GM19023 (cell line): ENCODE measurements around the gene PCK1.

Experiments
- ATAC-seq: cut with Tn5 transposase; IDR thresholded peaks from one replicate; pipeline ENCODE4 v1.9.1; 2021; ENCODE audit warnings: mild to moderate bottlenecking, moderate library complexity; ENCODE audit not compliant: unreplicated experiment

PCK1 gene

DNA sequence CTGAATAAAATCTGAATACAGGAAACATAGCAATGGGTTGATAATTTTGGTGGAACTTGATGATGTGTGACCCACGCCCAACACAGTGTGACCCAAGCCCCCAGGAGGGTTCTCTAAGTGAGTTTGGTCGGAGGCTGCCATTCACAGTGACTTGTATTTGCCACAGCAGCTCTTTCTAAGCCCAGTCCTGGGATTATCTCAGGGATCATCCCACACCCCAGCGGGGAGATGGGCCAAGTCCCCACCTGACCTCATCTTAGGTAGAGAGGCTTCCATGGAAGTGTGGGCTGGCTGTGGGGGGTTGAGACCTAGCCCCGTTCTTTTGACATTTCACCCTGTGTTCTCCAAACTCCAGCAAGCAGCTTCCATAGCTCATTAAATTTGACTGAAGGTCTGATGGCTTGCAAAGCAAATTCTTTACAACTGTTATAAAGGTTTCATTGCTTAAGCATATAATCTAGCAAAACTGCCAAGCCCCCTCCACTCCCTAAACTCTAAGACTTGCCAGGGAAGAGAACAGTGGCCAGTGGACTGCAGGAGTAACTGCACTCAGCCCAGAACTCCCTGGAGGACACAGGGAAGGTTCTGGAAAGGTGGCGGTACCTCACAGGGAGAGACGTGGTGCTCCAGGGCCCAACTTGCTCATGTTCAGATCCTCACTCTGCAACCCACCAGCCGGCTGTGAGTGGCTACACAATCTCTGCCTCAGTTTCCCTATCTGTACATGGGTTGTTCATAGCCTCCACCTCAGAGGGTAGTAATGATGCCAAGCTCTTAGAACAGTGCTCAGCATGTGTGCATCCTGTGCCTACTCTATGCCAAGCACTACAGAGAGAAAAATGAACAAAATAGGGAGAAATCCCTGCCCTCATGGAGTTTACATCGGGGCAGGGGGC is 1.0 kb upstream of the PCK1 start:
- ATAC-seq: no peak

DNA sequence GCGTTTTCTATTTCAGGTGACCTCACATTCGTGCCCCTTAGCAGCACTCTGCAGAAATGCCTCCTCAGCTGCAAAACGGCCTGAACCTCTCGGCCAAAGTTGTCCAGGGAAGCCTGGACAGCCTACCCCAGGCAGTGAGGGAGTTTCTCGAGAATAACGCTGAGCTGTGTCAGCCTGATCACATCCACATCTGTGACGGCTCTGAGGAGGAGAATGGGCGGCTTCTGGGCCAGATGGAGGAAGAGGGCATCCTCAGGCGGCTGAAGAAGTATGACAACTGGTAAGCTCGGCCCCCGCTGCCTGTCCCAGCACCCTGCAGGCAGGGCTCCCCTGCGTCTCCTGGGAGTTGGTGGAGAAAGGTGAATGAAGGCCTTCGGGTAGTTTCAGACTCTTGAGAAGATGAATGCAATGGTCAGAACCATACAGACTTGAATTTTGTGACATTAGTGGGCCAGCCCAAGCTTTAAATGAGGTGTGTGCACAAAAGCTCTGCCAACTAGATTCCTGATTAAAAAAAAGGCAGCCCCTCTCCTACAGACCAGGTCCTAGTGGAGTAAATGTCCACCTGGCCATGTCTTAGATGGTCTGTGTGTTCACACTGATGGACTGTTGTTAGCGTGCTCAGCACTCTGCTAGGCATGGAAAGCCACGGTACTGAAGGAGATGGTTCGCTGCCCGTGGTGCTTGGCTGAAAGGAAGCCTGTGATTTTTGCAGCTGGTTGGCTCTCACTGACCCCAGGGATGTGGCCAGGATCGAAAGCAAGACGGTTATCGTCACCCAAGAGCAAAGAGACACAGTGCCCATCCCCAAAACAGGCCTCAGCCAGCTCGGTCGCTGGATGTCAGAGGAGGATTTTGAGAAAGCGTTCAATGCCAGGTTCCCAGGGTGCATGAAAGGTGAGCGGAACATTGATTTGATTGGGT is 708 bp downstream of the PCK1 start:
- ATAC-seq: no peak

DNA sequence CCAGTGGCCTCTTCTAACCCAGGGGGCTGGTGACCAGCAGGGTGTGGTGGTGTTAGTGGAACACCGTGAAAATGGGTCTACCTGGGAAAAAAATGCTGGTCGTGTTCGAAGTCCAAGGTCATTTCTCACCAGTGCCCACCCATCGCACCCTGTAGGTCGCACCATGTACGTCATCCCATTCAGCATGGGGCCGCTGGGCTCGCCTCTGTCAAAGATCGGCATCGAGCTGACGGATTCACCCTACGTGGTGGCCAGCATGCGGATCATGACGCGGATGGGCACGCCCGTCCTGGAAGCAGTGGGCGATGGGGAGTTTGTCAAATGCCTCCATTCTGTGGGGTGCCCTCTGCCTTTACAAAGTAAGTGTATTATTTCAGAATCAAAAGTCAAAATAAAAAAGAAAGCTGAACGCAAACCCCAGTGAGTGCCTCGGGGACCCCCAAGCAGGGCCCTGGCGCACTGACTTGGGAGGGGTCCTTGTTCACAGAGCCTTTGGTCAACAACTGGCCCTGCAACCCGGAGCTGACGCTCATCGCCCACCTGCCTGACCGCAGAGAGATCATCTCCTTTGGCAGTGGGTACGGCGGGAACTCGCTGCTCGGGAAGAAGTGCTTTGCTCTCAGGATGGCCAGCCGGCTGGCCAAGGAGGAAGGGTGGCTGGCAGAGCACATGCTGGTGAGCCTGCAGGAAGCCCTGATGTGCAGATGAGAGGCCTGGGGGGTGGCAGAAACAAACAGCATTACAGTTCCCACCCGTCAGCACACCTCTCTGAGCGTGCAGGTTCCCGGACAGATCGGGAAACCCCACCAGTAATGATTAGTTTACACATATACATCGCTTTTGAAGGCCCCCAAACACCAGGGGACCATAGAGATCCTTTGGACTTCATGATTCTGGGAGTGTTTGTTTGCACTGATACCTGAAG is 1.9 kb downstream of the PCK1 start:
- ATAC-seq: no peak

DNA sequence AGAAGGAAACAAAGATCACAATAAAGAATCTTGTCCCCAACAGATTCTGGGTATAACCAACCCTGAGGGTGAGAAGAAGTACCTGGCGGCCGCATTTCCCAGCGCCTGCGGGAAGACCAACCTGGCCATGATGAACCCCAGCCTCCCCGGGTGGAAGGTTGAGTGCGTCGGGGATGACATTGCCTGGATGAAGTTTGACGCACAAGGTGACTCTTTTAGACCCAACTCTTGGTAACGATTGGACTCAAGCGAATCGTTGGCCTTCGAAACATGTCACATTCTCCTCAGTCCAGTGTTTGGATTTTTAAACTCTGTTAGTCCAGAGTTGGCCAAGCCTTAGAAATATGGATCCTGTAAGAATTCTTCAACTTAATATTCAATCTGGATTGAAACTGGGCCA is 2.6 kb downstream of the PCK1 start:
- ATAC-seq: no peak

DNA sequence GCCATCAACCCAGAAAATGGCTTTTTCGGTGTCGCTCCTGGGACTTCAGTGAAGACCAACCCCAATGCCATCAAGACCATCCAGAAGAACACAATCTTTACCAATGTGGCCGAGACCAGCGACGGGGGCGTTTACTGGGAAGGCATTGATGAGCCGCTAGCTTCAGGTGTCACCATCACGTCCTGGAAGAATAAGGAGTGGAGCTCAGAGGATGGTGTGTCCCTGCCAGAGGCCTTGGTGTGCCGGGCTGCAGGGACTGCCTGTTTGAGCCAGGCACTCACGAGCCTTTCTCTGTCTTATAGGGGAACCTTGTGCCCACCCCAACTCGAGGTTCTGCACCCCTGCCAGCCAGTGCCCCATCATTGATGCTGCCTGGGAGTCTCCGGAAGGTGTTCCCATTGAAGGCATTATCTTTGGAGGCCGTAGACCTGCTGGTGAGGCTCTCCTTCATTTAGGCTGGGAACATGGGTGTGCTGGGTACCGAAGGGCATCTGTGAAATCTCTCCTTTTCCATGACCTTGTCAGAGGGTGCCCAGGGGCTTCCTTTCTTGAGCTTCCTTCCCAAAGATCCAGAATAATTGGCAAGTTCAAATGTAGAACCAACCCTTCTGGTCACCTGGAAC is 3.4 kb downstream of the PCK1 start:
- ATAC-seq: no peak

DNA sequence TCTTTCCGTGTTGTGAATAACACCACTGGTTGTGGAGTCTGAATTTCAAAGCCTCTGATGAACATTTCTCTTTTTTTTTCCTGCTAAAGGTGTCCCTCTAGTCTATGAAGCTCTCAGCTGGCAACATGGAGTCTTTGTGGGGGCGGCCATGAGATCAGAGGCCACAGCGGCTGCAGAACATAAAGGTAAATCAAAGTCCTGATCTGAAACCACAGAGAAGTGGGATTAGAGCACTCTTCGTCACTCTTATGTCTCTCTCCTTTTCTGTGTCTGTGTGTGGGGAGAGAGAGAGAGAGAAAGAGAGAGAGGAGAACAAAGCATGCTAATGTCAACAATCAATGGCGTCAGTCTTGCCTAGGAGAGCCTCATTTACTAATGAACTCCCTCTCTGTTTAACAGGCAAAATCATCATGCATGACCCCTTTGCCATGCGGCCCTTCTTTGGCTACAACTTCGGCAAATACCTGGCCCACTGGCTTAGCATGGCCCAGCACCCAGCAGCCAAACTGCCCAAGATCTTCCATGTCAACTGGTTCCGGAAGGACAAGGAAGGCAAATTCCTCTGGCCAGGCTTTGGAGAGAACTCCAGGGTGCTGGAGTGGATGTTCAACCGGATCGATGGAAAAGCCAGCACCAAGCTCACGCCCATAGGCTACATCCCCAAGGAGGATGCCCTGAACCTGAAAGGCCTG is 4.2 kb downstream of the PCK1 start:
- no peak for ATAC-seq

DNA sequence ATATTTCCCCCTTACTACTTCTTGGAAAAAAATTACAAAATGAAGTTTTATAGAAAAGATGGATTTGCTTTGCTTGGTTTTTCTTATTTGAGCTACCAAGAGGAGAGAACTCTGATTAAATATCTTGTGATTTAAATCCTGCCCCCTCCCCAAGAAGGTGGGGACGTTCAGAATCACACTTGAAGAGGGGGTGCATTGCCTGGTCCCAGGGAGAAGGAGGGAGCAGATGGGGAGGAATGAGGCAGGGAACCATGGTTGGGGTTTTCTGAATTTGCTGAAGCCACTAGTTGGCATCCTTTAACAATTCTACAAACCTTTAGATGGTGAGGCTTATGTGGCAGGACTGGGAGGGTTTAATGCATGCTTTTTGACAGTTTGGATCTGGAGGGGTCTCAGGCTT is 5.5 kb downstream of the PCK1 start:
- ATAC-seq: no peak

DNA sequence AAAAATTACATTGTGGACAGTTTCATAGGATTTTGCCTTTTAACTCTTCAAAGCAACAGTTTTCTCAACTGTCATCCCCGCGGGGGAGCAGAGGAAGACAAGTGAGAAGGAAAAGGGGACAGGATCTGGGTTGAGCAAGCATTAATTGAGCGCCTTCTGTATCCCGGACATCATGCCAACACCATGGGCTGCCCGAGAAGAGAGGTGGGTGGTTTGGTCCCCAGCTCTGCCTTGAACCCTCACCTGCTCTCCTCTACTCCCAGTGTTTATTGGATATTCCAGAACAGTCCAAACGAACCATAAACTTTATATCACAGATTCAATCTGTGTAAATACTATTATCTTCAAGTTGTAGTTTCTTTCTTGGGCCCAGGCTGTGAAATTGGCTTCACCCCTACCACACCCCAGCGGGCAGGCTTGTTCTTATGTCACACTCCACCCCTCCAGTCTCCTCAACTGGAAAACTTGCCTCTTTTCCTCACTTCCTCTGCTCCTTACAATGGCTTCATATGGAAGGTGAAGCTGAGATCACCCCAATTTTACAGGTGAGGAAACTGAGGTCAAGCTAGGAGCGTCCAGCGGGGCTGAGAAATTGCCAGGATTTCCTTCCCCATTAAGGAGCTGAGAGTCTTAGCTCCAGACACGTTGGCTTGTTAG is 6.0 kb downstream of the PCK1 start:
- no peak for ATAC-seq

DNA sequence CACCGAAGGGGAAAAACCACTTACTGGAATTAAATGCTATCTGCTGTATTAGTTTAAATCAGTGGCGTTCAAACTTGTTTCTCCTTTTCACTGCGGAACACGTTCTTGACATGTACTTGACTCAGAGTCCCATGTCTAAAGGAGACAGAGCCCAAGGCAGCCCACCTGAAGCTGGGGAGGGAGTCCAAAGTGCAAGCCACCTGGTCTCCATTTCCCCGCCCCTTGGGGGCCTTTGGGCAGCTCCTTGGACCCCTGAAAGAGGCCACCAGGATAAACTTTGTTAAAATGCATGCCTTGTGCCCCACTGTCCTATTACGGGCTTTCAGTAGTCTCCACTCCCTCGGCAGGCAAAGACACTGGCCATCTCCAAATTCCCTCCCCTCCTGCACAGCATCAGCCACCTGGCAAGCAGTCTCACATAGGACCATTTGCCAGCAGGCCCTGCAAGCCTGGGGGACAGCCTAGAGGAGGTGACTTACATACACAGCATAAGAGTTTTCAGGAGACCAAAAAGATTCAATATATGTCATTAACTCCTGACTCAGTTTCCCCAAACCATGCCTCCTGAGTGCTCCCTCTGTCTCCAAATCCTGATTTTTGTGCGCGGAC is 6.7 kb downstream of the PCK1 start:
- no peak for ATAC-seq

DNA sequence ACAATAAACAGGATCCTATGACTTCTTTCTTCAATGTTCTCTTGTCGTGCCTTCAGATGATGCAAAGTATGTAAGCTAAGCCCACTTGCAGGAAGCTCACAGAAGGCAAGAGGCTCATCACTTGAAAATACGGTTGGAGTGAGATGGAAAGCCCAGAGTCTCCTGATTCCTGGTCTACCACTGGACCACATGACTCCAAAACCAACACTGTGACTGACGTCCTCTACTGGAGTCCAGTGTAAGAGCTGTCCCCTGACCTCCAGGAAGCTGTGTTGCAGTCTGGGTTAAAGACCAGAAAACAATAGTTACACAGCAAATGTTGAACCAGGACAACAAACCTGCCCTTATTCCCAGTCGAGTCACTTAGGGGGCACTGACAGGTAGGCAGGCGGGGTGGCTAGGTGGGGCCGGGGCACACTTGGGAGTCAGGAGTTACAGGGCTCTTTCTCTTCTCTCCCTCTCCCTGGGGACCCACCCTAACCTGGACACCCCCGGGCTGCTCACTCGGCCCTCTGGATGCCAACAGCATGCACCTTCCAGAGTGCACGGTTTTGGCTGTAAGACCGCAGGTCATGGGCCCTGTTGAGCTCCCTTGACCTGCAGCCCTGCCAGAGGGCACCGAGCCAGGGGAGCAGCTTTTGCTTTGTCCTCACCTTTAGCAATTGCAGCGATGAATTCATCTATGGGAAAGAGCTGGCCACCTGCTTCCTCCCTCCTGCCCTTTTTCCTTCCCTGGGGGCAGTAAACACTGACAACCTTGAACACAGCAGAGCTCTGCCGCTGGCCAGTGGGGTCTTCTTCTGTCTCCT is 7.4 kb downstream of the PCK1 start:
- ATAC-seq: no peak

DNA sequence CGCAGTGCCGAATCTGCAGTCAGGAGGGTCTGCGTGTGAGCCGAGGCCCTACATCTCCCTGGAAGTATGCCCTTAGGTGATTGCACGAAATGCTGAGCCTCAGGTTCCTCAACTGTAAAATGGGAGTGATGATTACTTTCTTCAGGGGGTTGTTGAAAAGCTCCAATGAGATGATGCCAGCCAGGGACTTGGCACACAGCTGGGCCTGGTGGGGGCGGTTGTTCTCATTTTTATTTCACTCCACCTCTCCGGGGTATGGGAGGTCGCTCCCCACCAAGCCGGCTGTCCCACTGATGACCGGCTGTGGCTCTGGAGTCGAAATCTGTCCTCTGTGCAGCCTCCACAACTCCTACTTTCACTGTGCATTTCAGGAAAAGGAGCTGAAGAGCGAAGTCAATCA is 8.1 kb downstream of the PCK1 start:
- ATAC-seq: no peak

DNA sequence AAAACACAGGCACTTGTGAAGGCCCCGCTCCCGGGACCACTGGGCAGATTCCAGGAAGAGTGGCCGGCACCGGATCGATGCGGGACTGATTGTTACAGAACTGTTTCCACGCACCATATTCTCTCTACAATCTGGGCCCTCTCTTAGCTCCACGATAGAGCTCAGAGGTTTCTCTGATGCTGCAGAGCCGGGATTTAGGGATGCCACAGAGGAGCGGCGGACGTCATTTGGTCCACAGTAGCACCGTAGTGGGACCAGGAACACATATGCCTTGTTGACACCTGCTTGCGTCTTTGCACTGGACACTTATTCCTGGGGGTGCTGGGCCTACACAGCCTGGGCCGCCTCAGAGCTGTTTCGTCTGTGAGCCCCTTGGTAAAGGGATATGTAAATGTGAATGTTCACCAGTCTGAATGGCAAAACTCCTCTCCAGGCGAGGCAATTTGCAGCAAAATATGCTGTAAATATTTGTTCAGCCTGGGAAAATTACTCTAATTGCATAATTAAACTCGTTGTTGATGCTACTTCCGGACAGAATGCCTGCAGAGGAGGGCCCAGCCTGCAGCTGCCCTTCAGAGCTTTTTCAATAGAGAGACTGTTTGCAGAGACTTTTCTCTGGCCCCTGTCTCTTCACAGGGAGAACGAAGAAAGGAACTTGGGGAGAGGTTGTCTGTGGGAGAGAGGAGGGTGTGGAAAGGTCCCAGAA is 9.4 kb downstream of the PCK1 start:
- no peak for ATAC-seq

DNA sequence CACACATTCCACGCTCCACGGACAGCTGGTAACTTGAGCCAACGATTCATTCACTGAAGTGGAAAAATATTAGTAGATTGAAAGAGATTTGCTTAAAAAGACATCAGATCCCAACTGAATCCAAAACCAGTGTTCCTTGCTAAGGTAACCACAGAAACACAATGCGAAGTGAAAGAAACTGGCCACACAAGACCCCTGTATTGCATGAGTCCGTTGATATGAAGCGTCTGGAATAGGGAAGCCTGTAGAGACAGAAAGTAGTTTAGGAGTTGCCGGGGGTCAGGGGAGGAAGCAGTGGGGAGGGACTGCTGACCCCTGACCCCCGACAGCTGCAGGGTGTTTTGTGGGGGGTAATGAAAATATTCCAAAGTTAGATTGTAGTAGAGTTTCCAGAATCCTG is 10.0 kb downstream of the PCK1 start:
- ATAC-seq: no peak

DNA sequence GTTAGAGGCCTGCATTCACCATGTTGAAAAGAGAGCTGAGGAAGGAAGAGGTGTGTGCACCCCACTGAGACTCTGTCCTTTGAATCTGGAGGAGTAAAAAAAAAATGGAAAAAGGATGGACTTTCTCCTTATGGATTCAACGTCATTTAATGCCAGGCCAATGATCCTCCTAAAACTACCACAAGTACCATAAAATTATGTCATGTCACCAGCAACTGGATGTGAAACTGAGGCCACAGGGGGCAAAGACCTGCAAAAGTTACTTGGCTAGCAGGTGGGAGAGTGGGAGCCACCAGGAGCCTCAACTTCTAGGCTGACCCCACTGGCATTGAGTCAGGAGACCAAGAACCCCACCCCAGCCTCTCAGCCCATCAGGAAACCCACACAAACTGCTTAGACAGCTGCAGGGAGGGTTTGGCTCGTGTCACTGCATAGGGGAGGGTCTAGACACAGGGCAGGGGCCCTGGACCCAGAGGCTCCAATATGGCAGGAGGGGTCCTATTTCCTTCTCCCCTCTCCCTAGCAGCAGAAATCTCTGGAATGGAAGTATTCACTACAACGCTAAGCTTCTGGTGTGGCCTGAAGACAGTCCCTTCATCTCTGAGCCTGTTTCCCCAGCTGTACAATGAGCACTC is 11.0 kb downstream of the PCK1 start:
- ATAC-seq: no peak

DNA sequence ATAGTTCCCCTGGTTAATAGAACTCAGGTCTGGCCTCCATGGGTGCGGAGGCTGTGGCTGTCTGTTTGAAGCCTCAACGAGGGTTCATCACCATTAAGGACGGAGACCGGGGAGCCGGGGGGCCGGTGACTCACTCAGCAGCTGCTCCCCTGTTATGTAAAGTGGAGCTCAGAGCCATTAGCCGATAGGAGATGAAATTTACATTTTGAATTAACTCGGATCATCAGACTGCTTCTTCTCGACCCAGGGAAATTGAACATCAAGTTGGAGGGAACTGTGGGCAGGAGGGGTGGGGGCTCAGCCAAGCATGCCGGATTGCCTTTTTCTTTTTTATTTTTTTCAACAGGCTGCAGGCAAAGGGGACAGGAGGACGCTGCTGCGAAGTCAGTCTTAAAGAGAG is 12.3 kb downstream of the PCK1 start:
- no peak for ATAC-seq

DNA sequence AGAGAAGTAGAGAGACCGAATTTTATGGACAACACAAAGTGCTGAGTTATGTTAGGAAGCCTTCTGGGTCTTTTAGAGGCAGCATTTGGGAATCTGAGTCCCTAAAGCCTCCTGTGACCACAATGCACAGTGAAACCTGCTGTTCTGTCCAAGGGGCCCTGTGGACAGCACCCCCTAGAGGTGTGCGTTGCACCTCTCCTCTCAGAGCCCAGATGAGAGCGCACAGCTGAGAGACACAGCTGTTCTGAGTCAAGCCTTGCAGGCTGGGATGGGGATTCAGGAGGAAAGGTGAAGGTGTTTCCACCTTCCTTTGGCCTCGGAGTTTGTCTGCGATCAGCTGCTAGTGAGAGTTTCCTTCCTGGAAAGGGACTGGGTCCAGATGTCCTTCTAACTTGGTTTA is 13.0 kb downstream of the PCK1 start:
- no peak for ATAC-seq

DNA sequence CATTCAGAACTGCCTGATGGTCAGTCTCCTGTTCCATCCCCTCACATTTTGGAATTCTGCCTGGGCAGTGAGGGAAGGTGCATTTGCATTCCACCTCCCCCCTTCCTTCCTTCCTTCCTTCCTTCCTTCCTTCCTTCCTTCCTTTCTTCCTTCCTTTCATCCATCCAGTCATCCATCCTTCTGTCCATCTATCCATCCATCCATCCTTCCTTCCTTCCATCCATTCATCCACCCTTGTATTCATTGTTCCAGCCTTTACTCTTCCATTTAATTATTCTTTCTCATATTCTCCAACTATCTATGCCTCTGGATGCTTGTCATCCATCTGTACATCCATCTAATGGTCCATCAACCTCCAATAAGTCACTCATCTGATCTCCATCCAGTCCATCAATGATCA is 14.0 kb downstream of the PCK1 start:
- no peak for ATAC-seq
